HG02973 (cell line): ENCODE results near the gene RCBTB2.

Experiments used
- ATAC-seq: cut with Tn5 transposase; IDR thresholded peaks from one replicate; pipeline ENCODE4 v1.9.1; 2021; ENCODE audit warnings: moderate library complexity; ENCODE audit not compliant: unreplicated experiment

RCBTB2 gene

GRCh38 chr13:48564056-48564455 is 31.2 kb upstream of the RCBTB2 start:
- no peak for ATAC-seq

GRCh38 chr13:48563626-48564025 is 30.7 kb upstream of the RCBTB2 start:
- ATAC-seq: no peak

- ATAC-seq: peak; percentile 97
These were observed 29.6 kb upstream of the RCBTB2 start for GRCh38 chr13:48562296-48563066.

GRCh38 chr13:48561466-48562235 is 28.8 kb upstream of the RCBTB2 start:
- no peak for ATAC-seq

- no peak for ATAC-seq
These were observed 27.9 kb upstream of the RCBTB2 start for GRCh38 chr13:48560657-48561337.

- no peak for ATAC-seq
These were observed 26.9 kb upstream of the RCBTB2 start for GRCh38 chr13:48559638-48560320.

GRCh38 chr13:48556817-48557216 is 23.9 kb upstream of the RCBTB2 start:
- ATAC-seq: no peak

- no peak for ATAC-seq
These were observed 22.6 kb upstream of the RCBTB2 start for GRCh38 chr13:48555441-48555840.

GRCh38 chr13:48551329-48551728 is 18.4 kb upstream of the RCBTB2 start:
- no peak for ATAC-seq

- ATAC-seq: no peak
These were observed 16.8 kb upstream of the RCBTB2 start for GRCh38 chr13:48549658-48550057.

- ATAC-seq: no peak
These were observed 14.8 kb upstream of the RCBTB2 start for GRCh38 chr13:48547663-48548092.

GRCh38 chr13:48545608-48546007 is 12.7 kb upstream of the RCBTB2 start:
- no peak for ATAC-seq

- no peak for ATAC-seq
These were observed 9.9 kb upstream of the RCBTB2 start for GRCh38 chr13:48542581-48543341.

GRCh38 chr13:48542138-48542537 is 9.3 kb upstream of the RCBTB2 start:
- ATAC-seq: no peak

- no peak for ATAC-seq
These were observed 6.7 kb upstream of the RCBTB2 start for GRCh38 chr13:48539550-48539949.

- no peak for ATAC-seq
These were observed 3.9 kb upstream of the RCBTB2 start for GRCh38 chr13:48536621-48537250.

GRCh38 chr13:48535766-48536165 is 2.9 kb upstream of the RCBTB2 start:
- ATAC-seq: no peak

GRCh38 chr13:48534911-48535501 is 2.1 kb upstream of the RCBTB2 start:
- ATAC-seq: no peak

GRCh38 chr13:48533961-48534600 is 1.2 kb upstream of the RCBTB2 start:
- ATAC-seq: no peak
